GM18867 (cell line): ENCODE data around the gene ERBIN.
"Not testable (repeated sequence)": the region's sequence is repeated elsewhere in the genome, so short reads cannot be mapped to it uniquely, and the experiment has no call there.

Experiments used
- ATAC-seq: cut with Tn5 transposase; IDR thresholded peaks from one replicate; pipeline ENCODE4 v1.9.1; 2021; ENCODE audit warnings: mild to moderate bottlenecking, moderate library complexity; ENCODE audit not compliant: unreplicated experiment

The ERBIN gene

DNA sequence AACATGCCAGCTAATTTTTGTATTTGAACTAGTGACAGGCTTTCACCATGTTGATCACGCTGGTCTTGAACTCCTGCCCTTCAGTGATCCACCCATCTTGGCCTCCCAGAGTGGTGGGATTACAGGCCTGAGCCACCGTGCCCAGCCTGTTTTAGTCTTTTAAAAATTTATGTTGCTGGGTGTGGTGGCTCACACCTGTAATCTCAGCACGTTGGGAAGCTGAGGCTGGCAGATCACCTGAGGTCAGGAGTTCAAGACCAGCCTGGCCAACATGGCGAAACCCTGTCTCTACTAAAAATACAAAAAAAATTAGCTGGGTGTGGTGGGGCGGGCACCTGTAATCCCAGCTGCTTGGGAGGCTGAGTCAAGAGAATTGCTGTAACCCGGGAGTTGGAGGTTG, 10.7 kb upstream of the ERBIN start:
- not testable (repeated sequence) for ATAC-seq

DNA sequence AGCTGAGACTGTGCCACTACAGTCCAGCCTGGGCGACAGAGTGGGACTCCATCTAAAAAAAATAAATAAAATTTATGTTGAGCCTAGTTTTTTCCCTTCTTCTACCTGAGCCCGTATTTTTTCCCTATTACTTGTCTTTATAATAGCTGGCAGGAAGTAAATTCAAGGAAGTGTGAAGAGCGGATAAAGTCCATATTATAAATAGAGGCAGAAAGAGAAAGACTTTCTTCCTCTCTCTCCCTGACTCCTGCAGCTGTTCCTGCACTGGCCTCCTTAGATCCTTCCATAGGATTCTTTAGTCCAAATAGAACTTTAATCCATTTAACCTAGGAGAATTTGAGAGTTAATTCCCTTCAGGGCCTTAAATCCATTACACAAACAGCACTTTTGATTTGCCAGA, 10.3 kb upstream of the ERBIN start:
- no peak for ATAC-seq

GRCh38 chr5:65916636-65917035, 9.7 kb upstream of the ERBIN start:
- no peak for ATAC-seq

- no peak for ATAC-seq
Observed at GRCh38 chr5:65919773-65920172, 6.6 kb upstream of the ERBIN start.

GRCh38 chr5:65923339-65923738, 3.0 kb upstream of the ERBIN start:
- no peak for ATAC-seq

DNA sequence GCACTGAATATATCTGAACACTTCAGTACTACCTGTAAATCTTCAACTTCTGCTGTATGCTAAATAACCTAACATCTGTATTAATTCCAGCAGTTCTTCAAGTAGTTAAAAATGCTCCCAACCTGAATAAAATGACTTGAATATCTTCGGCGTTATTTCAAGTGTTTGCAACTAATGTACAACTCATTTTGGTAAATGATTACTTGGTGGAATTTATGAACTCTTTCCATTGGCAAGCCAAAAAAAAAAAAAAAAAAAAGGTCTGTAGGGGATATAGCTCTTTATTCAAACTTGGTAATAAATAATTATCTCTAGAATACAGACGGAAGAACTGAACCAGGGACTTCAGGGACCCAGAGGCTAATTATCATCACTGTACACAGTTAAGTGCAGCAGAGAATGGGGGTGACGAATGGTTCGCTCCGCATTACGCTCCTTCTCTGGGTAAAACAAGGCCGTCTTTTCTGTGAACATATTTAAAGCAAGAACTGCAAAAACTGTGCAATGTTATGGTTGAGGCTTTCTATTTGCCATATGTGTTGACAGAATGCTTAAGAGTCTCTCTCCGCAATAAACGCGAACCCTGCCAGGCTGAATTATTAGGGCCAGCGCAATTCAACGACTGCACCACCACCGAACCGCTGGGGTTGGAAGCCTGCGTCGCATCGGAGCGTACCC, 1.9 kb upstream of the ERBIN start:
- ATAC-seq = peak; percentile 7

GRCh38 chr5:65925044-65925600, 1.3 kb upstream of the ERBIN start:
- peak; percentile 67 for ATAC-seq

- peak; percentile 71 for ATAC-seq
Observed at GRCh38 chr5:65925601-65926275, 637 bp upstream of the ERBIN start.

GRCh38 chr5:65926893-65927292, 518 bp downstream of the ERBIN start:
- no peak for ATAC-seq

DNA sequence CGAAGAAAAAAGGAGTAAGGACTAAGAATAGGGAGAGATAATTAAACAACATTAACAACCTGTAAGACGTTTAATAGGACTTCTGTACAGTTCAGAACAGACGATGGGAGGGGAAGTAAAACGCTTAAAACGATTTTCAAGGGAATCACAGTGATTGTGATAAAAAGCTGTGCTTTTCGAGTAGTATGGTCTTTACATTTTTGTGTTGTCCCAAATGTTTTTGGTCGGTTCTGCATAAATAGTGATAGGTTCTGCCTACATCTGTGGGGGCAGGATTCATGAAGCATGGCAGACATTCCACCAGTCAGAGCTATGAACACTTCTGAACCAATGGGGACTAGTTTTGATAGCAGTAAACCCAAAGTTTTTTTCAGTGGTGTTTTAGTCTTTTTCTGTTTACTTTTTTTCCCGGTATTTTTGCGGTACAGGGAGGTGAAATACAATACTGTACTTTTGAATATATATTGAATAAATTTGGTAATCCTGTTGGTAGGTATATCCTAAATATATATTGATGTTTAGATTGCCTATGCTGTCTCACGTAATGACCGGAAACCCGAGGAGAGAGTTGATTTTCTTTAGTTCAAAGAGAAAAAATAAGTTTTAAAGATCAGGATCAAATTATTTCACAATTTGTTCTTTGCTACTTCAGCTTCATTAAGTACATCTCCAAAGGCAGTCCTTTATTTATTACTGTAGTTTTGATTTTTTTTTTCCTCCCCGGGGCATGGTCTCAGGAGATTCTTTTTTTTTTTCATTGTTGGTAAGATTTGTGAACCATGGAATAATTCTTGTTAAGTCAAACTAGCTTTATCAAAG, 1.3 kb downstream of the ERBIN start:
- peak; percentile 24 for ATAC-seq

GRCh38 chr5:65928322-65928752, 2.0 kb downstream of the ERBIN start:
- ATAC-seq = no peak

DNA sequence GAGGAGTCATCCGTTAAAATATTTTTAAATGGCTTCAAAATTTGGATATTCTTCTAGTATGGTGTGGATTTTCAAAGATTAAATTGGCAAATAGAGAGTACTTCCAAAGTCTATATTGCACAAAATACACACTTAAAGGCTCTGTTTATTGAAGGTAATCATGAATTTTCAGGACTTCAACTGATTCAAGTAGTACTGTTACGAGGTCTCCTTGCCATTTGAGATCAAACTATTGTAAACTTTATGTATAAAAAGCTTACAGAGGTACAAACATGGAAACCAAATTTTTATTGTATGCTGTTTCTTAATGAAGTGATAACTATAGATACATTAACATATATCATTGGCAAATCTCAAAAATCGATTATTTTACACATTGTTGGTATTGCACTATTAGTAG, 2.5 kb downstream of the ERBIN start:
- no peak for ATAC-seq

DNA sequence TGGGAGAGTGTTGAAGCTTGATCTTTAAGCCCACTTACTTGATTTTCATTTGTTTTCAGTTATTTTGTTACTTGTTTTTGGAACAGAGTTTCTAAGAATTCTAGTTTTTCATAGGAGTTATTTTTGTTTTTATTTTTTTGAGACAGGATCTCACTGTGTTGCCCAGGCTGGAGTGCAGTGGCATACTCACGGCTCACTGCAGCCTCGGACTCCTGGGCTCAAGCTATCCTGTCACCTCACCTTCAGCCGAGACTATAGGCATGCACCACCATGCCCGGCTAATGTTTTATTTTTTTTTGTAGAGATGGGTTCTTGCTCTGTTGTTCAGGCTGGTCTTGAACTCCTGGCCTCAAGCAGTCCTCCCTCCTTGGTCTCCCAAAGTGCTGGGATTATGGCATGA, 6.3 kb downstream of the ERBIN start:
- ATAC-seq = no peak

- no peak for ATAC-seq
Observed at GRCh38 chr5:65933295-65933694, 6.9 kb downstream of the ERBIN start.

GRCh38 chr5:65938256-65938655, 11.9 kb downstream of the ERBIN start:
- peak; percentile 79 for ATAC-seq

- ATAC-seq = no peak
Observed at GRCh38 chr5:65943771-65944170, 17.4 kb downstream of the ERBIN start.

- no peak for ATAC-seq
Observed at GRCh38 chr5:65946198-65946745, 19.9 kb downstream of the ERBIN start.

- ATAC-seq = no peak
Observed at GRCh38 chr5:65948115-65948747, 21.9 kb downstream of the ERBIN start.

DNA sequence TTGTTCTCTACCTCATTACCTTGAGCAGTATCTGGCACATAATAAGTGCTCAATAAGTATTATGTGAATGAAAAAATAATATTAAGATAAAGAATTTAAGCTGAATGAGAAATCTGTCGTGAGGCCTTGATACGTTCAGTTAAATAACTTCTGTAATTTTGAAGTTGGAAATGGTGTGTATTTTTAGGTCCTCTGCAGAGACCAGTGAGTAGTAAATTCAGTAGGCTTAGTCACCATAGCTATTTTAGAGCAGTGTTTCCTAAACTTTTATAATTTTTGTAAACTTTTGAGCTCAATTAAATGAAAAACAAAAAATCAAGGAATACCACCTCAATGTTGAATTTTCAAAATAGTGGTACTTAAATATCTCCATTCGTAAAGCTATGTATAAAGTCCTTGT, 25.0 kb downstream of the ERBIN start:
- ATAC-seq = no peak

DNA sequence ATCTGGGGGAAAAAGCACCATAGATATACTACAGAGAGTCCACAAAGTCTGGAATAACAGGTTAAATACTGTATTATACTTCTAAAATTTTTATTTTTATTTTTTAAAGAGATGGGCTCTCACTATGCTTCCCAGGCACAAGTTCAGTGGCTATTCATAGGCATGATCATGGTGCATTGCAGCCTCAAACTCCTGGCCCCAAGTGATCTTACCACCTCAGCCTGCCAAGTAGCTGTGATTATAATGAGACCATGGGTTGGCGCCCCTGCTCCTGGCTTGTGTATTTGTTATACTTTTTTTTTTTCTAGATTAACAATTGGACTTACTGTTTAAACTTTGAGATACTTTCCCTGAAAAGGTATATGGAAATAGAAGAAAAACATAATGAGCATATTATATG, 25.9 kb downstream of the ERBIN start:
- ATAC-seq = no peak

GRCh38 chr5:65954200-65954599, 27.8 kb downstream of the ERBIN start:
- ATAC-seq = no peak
